Karpas-422 (cell line): ENCODE data around the gene CALML3. TPM values are rescaled to one million over a fixed set of nuclear protein-coding genes. Genes with fewer than 3 reads are reported as not detected.

Experiments
- DNase-seq: peaks from one replicate; pipeline ENCODE4 v3.0.0-alpha.2; 2015
- H2AFZ ChIP-seq: fragments of 200-600 bp; sonication (generic); 2 replicates; pipeline ENCODE4 v1.6.1; 2014; ENCODE audit warnings: antibody characterized with exemption, low read length, mixed read lengths
- H3K27ac ChIP-seq: fragments of 200-600 bp; sonication (generic); 2 replicates; pipeline ENCODE4 v1.5.1; 2014; ENCODE audit warnings: mild to moderate bottlenecking, low read length, moderate library complexity
- H3K27me3 ChIP-seq: fragments of 200-600 bp; sonication (generic); 2 replicates; pipeline ENCODE4 v1.6.1; 2014; ENCODE audit warnings: low read length, mixed read lengths
- H3K36me3 ChIP-seq: fragments of 200-600 bp; sonication (generic); 2 replicates; pipeline ENCODE4 v1.6.1; 2014; ENCODE audit warnings: low read length, mixed read lengths; ENCODE audit not compliant: insufficient read depth
- H3K4me1 ChIP-seq: fragments of 200-600 bp; sonication (generic); 2 replicates; pipeline ENCODE4 v1.6.1; 2014; ENCODE audit warnings: mild to moderate bottlenecking, low read length, mixed read lengths
- H3K4me2 ChIP-seq: fragments of 200-600 bp; sonication (generic); 2 replicates; pipeline ENCODE4 v1.6.1; 2014; ENCODE audit warnings: low read length, low read depth, mild to moderate bottlenecking; ENCODE audit not compliant: poor library complexity, severe bottlenecking
- H3K4me3 ChIP-seq: fragments of 200-600 bp; sonication (generic); 2 replicates; pipeline ENCODE4 v1.5.1; 2014; ENCODE audit warnings: mild to moderate bottlenecking, antibody characterized with exemption, low read length, mixed read lengths
- H3K79me2 ChIP-seq: fragments of 200-600 bp; sonication (generic); 2 replicates; pipeline ENCODE4 v1.6.1; 2014; ENCODE audit warnings: mild to moderate bottlenecking, low read length, mixed read lengths
- H3K9ac ChIP-seq: fragments of 200-600 bp; sonication (generic); 2 replicates; pipeline ENCODE4 v1.6.0; 2014; ENCODE audit warnings: low read length
- H3K9me2 ChIP-seq: fragments of 200-600 bp; sonication (generic), shearing (Covaris generic); replicated peaks from 2 replicates; pipeline ENCODE4 v1.6.0; 2014; ENCODE audit warnings: mild to moderate bottlenecking, low read length, moderate library complexity; ENCODE audit not compliant: insufficient read depth
- H3K9me3 ChIP-seq: fragments of 300-700, 200-600 bp; sonication (generic); 2 replicates; pipeline ENCODE4 v1.6.1; 2014; ENCODE audit warnings: low read length, mixed read lengths
- H4K20me1 ChIP-seq: fragments of 200-600 bp; sonication (generic); 2 replicates; pipeline ENCODE4 v1.6.1; 2014; ENCODE audit warnings: mild to moderate bottlenecking, antibody characterized with exemption, low read length, low read depth; ENCODE audit not compliant: insufficient read depth
- total RNA-seq: library from RNA; depleted of rRNA; stranded (reverse); fragments of >200 nt; shearing (Covaris generic); gene quantifications from 2 replicates; pipeline ENCODE4 v1.2.3, GENCODE V29; 2014; ENCODE audit warnings: low replicate concordance

CALML3 gene
- total RNA-seq, 1 experiment from 2014 or later = not detected

DNA sequence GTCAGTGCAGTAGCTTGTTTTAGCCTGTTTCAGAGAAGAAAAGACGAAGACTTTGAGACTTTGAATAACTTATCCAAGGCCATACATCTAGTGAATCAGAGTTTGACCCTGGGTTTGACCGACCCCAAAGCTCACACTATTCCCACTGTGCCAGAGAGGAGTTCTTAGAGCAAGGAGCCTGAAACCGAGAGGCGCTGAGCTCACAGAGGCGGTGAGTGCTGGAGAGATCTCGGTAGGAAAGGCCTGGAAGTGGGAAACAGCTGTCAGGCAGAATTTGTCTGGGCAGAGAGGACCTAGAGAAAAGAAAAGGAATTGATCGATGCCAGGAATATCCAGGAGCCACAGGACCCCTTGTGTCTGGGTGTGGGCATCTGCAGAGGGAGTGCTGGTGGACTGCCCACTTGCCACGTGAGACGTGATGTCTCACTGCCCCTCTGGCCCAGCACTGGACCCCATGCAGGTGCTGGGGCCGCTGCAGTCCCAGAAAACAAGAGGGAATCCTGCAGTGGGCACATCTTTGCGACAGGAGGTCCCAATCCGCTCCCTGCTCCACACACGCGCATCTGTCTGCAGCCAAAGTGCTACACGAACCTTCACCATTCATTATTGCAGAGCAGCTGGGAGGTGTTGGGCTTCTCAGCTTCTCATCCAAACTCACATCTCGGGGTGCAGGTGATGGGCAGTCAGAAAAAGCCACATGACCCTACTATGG lies 6.2 kb downstream of the CALML3 start:
- H3K27ac ChIP-seq = no peak overlapping the region
- H4K20me1 ChIP-seq = no peaks in the 10 kb centered on the region
- no peaks in the 10 kb centered on the region for H3K9me3 ChIP-seq
- no peaks in the 10 kb centered on the region for H3K36me3 ChIP-seq
- no peak for DNase-seq
- H3K4me2 ChIP-seq = no peak overlapping the region
- no peak overlapping the region for H3K9ac ChIP-seq
- no peaks in the 10 kb centered on the region for H3K79me2 ChIP-seq
- no peaks in the 10 kb centered on the region for H3K9me2 ChIP-seq
- H3K4me3 ChIP-seq = no peak overlapping the region
- H3K4me1 ChIP-seq = no peaks in the 10 kb centered on the region
- H3K27me3 ChIP-seq = no peaks in the 10 kb centered on the region
- H2AFZ ChIP-seq = no peak overlapping the region

DNA sequence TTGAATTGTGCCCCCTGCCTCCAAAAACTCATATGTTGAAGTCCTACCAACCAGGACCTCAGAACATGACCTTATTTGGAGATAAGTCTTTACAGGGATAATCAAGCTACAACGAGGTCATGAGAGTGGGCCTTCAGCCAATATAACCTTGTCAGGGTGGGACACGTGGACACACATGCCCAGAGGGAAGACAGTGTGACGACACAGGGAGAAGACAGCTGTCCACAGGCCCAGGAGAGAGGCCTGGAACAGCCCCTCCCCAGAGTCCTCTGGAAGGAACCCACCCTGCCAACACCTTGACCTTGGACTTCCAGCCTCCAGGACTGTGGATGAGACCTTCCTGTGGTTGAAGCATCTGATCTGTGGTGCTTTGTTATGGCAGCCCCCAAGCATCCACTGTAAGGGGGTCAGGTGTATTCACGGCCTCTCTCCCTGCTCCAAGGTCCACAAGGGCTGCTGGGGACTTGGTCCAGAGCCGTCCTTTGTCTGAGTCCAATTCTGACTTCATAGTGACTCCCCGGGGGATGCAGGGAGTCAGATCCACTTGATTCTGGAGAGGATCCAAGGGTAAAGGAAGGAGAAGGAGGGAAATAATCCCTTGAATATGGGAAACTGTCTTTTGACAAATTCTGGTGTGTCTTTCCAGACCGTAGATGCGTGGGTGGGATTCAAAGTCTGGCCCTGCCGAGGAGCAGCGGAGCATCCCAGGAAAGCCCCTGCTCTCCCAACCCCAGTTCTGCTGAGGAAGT lies 7.0 kb downstream of the CALML3 start:
- Histone ChIP-seq H3K4me1 (no peaks in the 10 kb centered on the region), H2AFZ (no peak overlapping the region), H3K9me2 (no peaks in the 10 kb centered on the region), H3K27me3 (no peaks in the 10 kb centered on the region), H3K9me3 (no peaks in the 10 kb centered on the region), H3K27ac (no peak overlapping the region), H3K4me2 (no peak overlapping the region), H3K4me3 (no peak overlapping the region), H3K79me2 (no peaks in the 10 kb centered on the region), H3K9ac (no peak overlapping the region), H4K20me1 (no peaks in the 10 kb centered on the region), H3K36me3 (no peaks in the 10 kb centered on the region)
- no peak for DNase-seq

DNA sequence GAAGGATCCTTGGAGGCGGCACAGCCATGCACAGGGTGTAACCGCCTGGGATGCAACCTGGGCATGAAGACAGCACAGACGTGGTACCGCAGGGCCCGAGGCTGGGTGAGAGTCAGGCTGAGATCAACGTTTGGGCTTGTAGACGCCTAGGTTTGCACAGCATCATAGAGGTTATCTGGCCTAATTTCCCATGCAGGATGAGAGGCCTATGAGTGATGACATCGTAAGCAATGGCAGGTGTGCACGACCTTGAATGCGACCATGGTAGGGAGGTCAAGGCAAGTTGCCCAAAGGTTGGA lies 7.5 kb downstream of the CALML3 start:
- no peaks in the 10 kb centered on the region for H4K20me1 ChIP-seq
- no peak overlapping the region for H3K4me2 ChIP-seq
- H2AFZ ChIP-seq = no peak overlapping the region
- H3K9me2 ChIP-seq = no peaks in the 10 kb centered on the region
- H3K27ac ChIP-seq = no peak overlapping the region
- no peak overlapping the region for H3K4me3 ChIP-seq
- DNase-seq = no peak
- H3K9ac ChIP-seq = no peak overlapping the region
- no peaks in the 10 kb centered on the region for H3K79me2 ChIP-seq
- H3K4me1 ChIP-seq = no peaks in the 10 kb centered on the region
- H3K27me3 ChIP-seq = no peaks in the 10 kb centered on the region
- H3K36me3 ChIP-seq = no peaks in the 10 kb centered on the region
- no peaks in the 10 kb centered on the region for H3K9me3 ChIP-seq

DNA sequence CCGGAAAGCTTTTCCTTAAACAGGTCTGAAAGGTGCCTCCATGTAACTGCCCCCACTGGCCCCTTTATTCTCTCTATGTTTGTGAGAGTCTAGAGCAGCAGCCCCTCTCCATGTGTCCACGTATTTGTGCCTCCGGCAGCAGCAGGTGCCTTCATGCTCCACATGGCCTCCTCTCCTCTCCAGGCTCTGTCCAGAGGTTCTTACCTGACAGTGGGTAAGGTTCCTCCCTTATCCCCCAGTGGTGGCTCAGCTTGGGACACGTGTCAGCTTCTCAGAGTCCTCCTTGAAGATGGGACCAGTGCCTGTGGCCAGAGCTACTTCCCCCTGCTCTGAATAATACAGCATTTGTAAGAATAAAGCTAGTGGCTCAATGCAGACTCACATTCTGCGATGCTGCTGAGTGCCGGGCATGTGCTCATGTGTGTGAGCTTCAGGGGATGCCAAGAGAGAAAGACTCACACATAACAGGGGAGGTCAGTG lies 7.9 kb downstream of the CALML3 start:
- Histone ChIP-seq H3K79me2 (no peaks in the 10 kb centered on the region), H3K36me3 (no peaks in the 10 kb centered on the region), H3K4me3 (no peak overlapping the region), H3K9me3 (no peaks in the 10 kb centered on the region), H3K9me2 (no peaks in the 10 kb centered on the region), H3K27ac (no peak overlapping the region), H4K20me1 (no peaks in the 10 kb centered on the region), H3K4me1 (no peaks in the 10 kb centered on the region), H3K27me3 (no peaks in the 10 kb centered on the region), H3K4me2 (no peak overlapping the region), H3K9ac (no peak overlapping the region), H2AFZ (no peak overlapping the region)
- DNase-seq = no peak

DNA sequence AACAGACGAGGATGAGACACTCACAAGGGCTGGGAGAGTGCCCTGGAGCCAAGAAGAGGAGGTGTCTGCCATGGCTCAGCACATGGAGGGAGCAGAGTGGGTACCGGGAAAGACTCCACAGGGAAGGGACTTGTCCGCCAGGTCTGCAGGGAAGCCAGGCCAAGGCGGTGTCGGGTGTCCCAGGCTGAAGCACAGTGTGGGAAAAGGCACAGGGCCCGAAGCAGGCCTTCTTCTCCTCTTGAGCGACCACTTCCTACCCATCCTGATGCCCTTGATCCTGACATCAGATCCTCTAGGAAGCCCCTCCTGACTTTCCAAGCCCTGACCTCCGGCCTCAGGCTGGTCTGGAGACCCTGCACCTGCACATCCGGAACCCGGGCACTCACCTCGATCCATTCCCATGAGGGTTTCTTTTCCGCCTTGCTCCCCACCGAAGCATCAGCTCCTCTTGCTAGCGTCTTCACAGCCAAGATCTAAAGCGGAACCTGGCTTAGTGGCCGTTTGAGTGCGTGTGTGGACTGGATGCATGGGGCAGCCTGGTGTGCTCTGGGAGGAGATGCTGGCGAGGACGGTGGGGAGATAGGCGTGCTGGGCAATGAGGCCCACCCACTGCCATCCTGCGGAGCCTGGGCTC lies 8.5 kb downstream of the CALML3 start:
- no peaks in the 10 kb centered on the region for H3K9me3 ChIP-seq
- no peak overlapping the region for H2AFZ ChIP-seq
- H3K36me3 ChIP-seq = no peaks in the 10 kb centered on the region
- H3K9me2 ChIP-seq = no peaks in the 10 kb centered on the region
- no peaks in the 10 kb centered on the region for H4K20me1 ChIP-seq
- no peak for DNase-seq
- no peaks in the 10 kb centered on the region for H3K79me2 ChIP-seq
- H3K9ac ChIP-seq = no peak overlapping the region
- no peak overlapping the region for H3K27ac ChIP-seq
- H3K27me3 ChIP-seq = no peaks in the 10 kb centered on the region
- H3K4me3 ChIP-seq = no peak overlapping the region
- no peak overlapping the region for H3K4me2 ChIP-seq
- no peaks in the 10 kb centered on the region for H3K4me1 ChIP-seq

DNA sequence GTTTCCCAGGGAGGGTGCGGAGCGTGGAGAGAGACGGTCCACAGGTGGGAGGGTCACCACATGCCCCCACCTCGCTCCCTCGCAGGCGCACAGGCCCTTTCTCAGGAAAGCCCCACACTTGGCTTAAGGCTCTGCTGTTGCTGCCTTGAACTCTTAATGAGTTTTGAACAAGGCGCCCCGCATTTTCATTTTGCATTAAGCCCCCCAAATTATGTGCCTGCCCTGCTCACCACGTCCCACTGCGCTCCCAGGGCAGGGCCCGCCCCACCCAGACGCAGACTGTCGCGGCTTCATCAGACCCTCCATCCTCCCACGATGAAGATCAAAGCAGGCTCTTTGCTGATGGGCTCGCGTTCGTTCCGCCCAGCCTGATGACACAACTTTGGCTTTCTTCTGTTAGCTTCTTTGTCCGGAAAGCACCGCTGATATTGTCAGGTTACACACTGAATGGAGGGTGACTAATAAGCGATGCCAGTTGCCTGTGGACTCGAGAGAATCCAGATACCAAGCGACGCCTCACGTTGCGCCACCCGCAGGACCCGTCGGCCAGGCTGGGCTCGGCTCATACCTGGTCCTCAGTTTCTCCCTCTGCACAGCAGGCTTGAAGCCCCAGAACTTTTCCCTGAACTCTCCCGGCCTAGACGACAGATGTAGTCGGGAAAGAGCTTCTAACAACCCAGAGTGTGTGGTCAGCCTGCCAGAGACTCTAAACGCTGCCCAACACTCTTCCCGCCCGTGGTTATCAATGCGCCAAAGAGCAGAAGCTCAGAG lies 9.5 kb downstream of the CALML3 start:
- Histone ChIP-seq H2AFZ (no peak overlapping the region), H3K9ac (no peak overlapping the region), H3K9me3 (no peaks in the 10 kb centered on the region)

DNA sequence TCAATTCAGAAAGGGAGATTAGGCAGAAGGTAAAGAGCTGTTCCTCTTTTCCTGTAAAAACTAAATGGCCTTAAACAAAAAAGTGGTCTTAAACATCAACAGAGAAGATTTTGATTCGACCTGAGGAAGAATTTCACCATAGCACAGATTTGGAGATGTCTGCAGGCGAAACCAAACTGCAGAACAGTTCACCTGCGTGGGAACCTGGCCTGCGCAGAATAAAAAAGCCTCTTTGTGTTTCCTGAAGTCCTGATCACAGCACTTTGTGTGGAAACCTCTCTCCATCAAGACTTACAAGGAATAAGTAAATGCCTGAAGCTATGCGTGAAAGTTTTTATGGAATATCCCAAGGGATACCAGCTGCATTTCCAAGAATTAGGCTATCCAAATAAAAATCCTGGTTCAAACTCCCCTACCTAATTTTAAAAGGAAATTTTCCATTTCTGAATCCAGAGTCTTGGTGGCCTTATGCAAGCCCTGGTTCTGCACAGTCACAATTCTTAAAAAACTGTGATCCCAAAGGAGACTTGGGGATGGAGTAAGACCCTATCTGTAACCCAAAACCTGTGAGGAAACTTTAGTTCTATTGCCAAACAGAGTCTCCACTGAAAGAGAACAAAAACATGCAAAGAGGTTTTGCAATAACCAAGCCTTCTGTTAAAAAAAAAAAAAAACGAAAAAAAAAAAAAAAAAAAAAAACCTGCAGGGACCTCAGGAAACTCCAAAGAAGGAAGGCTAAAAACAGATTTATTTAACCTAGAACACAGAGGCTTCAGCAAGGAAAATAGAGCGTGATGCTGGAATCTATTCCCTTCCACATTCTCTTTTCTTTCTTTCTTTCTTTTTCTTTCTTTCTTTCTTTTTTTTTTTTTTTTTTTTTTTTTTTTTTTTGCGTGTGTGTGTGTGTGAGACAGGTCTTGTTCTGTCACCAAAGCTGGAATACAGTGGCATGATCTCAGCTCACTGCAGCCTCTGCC lies 10.4 kb downstream of the CALML3 start:
- Histone ChIP-seq H2AFZ (no peak overlapping the region), H3K4me1 (no peaks in the 10 kb centered on the region), H3K4me2 (no peak overlapping the region), H3K27me3 (no peaks in the 10 kb centered on the region), H3K9me3 (no peaks in the 10 kb centered on the region), H3K9me2 (no peaks in the 10 kb centered on the region), H3K27ac (no peak overlapping the region), H4K20me1 (no peaks in the 10 kb centered on the region), H3K79me2 (no peaks in the 10 kb centered on the region), H3K36me3 (no peaks in the 10 kb centered on the region), H3K4me3 (no peak overlapping the region), H3K9ac (no peak overlapping the region)
- no peak for DNase-seq

More for the DNA sequence above, 9.5 kb downstream of the CALML3 start:
- Histone ChIP-seq H4K20me1 (no peaks in the 10 kb centered on the region), H3K4me1 (no peaks in the 10 kb centered on the region), H3K4me3 (no peak overlapping the region), H3K36me3 (no peaks in the 10 kb centered on the region), H3K27me3 (no peaks in the 10 kb centered on the region), H3K27ac (no peak overlapping the region), H3K79me2 (no peaks in the 10 kb centered on the region), H3K4me2 (no peak overlapping the region), H3K9me2 (no peaks in the 10 kb centered on the region)
- no peak for DNase-seq
